Liver (tissue), 9 donors: ENCODE measurements around the gene ZNF740. TPM values are rescaled to one million over a fixed set of nuclear protein-coding genes. Genes with fewer than 3 reads are reported as not detected.

Experiments
- DNase-seq: peaks from one replicate; pipeline ENCODE4 v3.0.0-alpha.2; 2017; ENCODE audit warnings: low spot score
- H3K27ac ChIP-seq, 2 donors: one replicate each; pipeline ENCODE4 v1.7.0; 2013; ENCODE audit warnings: inconsistent platforms in 2 of 2, low read length in 2 of 2, control low read depth in 1 of 2, low read depth in 1 of 2, mild to moderate bottlenecking in 1 of 2
- H3K27me3 ChIP-seq, 4 donors: one replicate each; pipeline versions ENCODE4 v1.6.1 to v1.7.0; 2013; ENCODE audit warnings: low read length in 3 of 4, inconsistent platforms in 1 of 4, mild to moderate bottlenecking in 1 of 4, moderate library complexity in 1 of 4; ENCODE audit not compliant: control insufficient read depth in 4 of 4, insufficient read depth in 4 of 4
- H3K36me3 ChIP-seq, 4 donors: one replicate each; pipeline versions ENCODE4 v1.6.1 to v1.7.0; 2013; ENCODE audit warnings: low read length in 3 of 4, mild to moderate bottlenecking in 3 of 4, low read depth in 1 of 4, moderate library complexity in 1 of 4; ENCODE audit not compliant: control insufficient read depth in 4 of 4, insufficient read depth in 3 of 4
- H3K4me1 ChIP-seq, 4 donors: one replicate each; pipeline versions ENCODE4 v1.6.1 to v1.7.0; 2013; ENCODE audit warnings: low read length in 3 of 4, mild to moderate bottlenecking in 3 of 4, moderate library complexity in 1 of 4; ENCODE audit not compliant: control insufficient read depth in 4 of 4, insufficient read depth in 4 of 4
- H3K4me3 ChIP-seq, 3 donors: one replicate each; pipeline versions ENCODE4 v1.6.1 to v1.7.0; 2013; ENCODE audit warnings: low read length in 3 of 3, control low read depth in 1 of 3, low read depth in 1 of 3, mild to moderate bottlenecking in 1 of 3
- H3K9ac ChIP-seq, 2 donors: one replicate each; pipeline ENCODE4 v1.7.0; 2013; ENCODE audit warnings: low read length in 2 of 2, mild to moderate bottlenecking in 2 of 2, moderate library complexity in 2 of 2, control low read depth in 1 of 2, low read depth in 1 of 2
- H3K9me3 ChIP-seq, 4 donors: one replicate each; pipeline versions ENCODE4 v1.6.1 to v1.7.0; 2013; ENCODE audit warnings: low read length in 3 of 4; ENCODE audit not compliant: control insufficient read depth in 4 of 4
- EGR1 ChIP-seq, 2 donors: IDR thresholded peaks; 2 replicates each; pipeline ENCODE4 v1.6.1; 2016 to 2018; ENCODE audit warnings: antibody characterized with exemption in 2 of 2, low read depth in 2 of 2
- FOXA1 ChIP-seq: IDR thresholded peaks from 2 replicates; pipeline ENCODE4 v1.6.1; 2016; ENCODE audit warnings: antibody characterized with exemption
- FOXA2 ChIP-seq: IDR thresholded peaks from 2 replicates; pipeline ENCODE4 v1.6.1; 2016; ENCODE audit warnings: antibody characterized with exemption
- GABPA ChIP-seq, 2 donors: IDR thresholded peaks in 1 of 2; conservative IDR thresholded peaks in 1 of 2; 2 replicates each; pipeline ENCODE4 v1.6.1; 2016; ENCODE audit warnings: antibody characterized with exemption in 2 of 2, mild to moderate bottlenecking in 1 of 2, moderate library complexity in 1 of 2
- HNF4A ChIP-seq, 2 donors: conservative IDR thresholded peaks; 2 replicates each; pipeline ENCODE4 v1.6.1; 2016; ENCODE audit warnings: antibody characterized with exemption in 2 of 2, mild to moderate bottlenecking in 2 of 2
- HNF4G ChIP-seq: IDR thresholded peaks from 2 replicates; pipeline ENCODE4 v1.6.1; 2016; ENCODE audit warnings: antibody characterized with exemption
- NR2F2 ChIP-seq: IDR thresholded peaks from 2 replicates; pipeline ENCODE4 v1.6.1; 2016; ENCODE audit warnings: antibody characterized with exemption
- RXRA ChIP-seq, 2 donors: IDR thresholded peaks; 2 replicates each; pipeline ENCODE4 v1.6.1; 2017 to 2018; ENCODE audit warnings: antibody characterized with exemption in 2 of 2, mild to moderate bottlenecking in 1 of 2
- SP1 ChIP-seq: IDR thresholded peaks from 2 replicates; pipeline ENCODE4 v1.6.1; 2018; ENCODE audit warnings: antibody characterized with exemption, mild to moderate bottlenecking
- TAF1 ChIP-seq: conservative IDR thresholded peaks from 2 replicates; pipeline ENCODE4 v1.6.1; 2016; ENCODE audit warnings: antibody characterized with exemption, mild to moderate bottlenecking
- WGBS: extraction: QIAGEN DNeasy Blood & Tissue Kit; methylation state at CpG from one replicate; pipeline ENCODE4 v1.1.7; 2013; 5-methylcytosine and 5-hydroxymethylcytosine counted together
- polyA plus RNA-seq, 2 donors: library from polyadenylated mRNA; stranded (reverse) in 1 of 2; unstranded in 1 of 2; fragments of 200-250 nt in 1 of 2; fragments of >200 nt in 1 of 2; fragmentation: Nextera tagmentation in 1 of 2; extraction: Ambion mirVana in 1 of 2; gene quantifications; one replicate each; pipeline versions ENCODE4 v1.2.1 to v1.2.3, GENCODE V29; 2013 to 2015
- total RNA-seq, 2 donors: library from RNA; depleted of rRNA; stranded (reverse); fragments of >200 nt; gene quantifications; one replicate each; pipeline ENCODE4 v1.2.3, GENCODE V29; 2014
- TF ChIP-seq, protein P1 (sequence below): IDR thresholded peaks from 2 replicates; pipeline ENCODE4 v1.6.1; 2016; ENCODE audit warnings: antibody characterized with exemption, mild to moderate bottlenecking
- TF ChIP-seq, protein P2 (sequence below): fragments of 150-350 bp; IDR thresholded peaks from 2 replicates; pipeline ENCODE4 v1.5.1; 2017; ENCODE audit warnings: improper control_type of control experiment, low read depth, low read length; ENCODE audit not compliant: missing input control
- TF ChIP-seq, protein P3 (sequence below): IDR thresholded peaks from 2 replicates; pipeline ENCODE4 v1.6.1; 2016; ENCODE audit warnings: antibody characterized with exemption
- donor health status: healthy.
- donor health status: healthy.
- donor health status: healthy.
- donor health status: healthy.
- donor health status: healthy.

Gene ZNF740
- total and polyA plus RNA-seq, 4 donors: 1.4 to 14.4 (median 6.3) TPM

DNA sequence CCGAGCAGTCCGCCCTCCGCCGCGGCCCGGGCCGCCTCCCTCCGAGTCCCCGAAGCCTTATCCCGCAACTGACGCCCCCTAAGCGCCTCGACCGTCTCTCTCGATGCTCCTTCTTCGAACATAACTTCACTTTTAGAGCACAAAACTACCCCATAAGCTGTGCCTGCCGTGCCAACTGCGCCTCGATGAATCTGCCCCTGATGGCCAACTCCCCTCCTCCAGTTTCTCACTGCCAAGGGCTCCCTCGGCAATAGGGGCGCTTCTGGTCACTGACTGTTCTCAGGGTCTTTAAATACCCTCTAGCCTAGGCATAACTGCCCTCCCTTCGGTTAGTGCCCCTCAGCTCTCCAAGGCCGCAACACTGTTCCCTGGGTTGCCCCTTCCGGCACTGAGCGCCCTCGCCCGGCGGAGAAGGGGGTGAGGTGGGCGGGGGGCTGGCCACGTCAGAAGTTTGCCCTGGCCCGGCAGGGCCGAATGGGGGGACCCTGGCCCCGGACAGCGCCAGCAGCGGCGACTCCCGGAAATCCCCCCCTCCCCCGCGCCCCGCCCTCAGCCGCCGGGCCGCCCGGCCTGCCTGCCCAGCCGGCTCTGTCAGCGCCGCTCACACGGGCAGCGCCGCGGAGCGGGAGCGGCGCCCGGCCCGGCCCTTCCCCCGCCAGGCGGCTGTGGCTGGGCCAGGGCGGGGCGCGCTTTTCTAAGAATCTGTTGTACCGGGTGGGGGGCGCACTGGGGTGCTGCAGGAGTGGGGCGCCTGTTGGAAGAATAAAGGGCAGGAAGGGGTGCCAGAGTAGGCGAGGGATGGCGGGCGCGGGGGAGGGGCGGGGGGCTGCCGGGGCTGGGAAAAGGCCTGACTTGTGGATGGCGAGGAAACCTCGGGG is 40.9 kb downstream of the ZNF740 start:
- peak; percentile 65 for DNase-seq
- 2% methylated on average over 72 of the region's 72 CpGs for WGBS
- peaks cover 0 to 22% (median 10%) of the 10 kb centered on the region in 4 donors for H3K4me1 ChIP-seq

DNA sequence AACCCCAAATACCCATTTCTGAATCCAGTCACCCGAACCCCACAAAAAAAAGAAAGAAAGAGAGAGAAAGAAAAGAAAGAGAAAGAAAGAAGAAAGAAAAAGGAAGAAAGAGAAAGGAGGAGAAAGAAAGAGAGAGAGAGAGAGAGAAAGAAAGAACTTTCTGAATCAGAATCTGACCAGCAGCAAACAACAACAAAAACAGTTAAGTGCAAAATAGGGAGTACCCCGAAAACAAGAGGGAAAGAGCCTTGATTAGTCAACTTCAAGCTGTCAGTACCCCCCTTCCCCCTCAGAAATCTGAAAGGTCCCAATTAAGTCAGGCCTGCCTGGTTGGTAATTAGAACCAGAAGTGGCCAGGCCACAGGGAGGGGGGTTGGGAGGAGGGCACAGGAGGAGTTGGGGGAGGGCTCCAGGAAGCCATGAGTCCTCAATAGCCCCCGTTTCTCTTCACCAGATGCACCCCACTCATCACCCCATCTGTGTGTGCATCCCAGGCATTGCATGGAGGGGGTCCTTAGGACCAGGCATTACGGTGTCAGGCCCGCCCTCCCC is 41.7 kb downstream of the ZNF740 start:
- peak overlapping the region in 1 of 3 donors; percentile 57 for H3K4me3 ChIP-seq
- no peak overlapping the region for H3K9ac ChIP-seq
- peak overlapping the region in 1 of 2 donors; percentile 98 for H3K27ac ChIP-seq
- DNase-seq: no peak
- peaks cover 0 to 22% (median 10%) of the 10 kb centered on the region in 4 donors for H3K4me1 ChIP-seq
- 62% methylated on average over 5 of the region's 5 CpGs for WGBS
- no peaks in the 10 kb centered on the region for H3K36me3 ChIP-seq
- no peaks in the 10 kb centered on the region for H3K27me3 ChIP-seq
- H3K9me3 ChIP-seq: no peaks in the 10 kb centered on the region
- no peak for TF ChIP-seq GABPA (IDR thresholded peaks at IDR 0.05 in 1 of 2, conservative IDR thresholded peaks at IDR 0.05 in 1 of 2)
- no peak for TF ChIP-seq RXRA (IDR thresholded peaks at IDR 0.05)
- TF ChIP-seq, protein P1, sequence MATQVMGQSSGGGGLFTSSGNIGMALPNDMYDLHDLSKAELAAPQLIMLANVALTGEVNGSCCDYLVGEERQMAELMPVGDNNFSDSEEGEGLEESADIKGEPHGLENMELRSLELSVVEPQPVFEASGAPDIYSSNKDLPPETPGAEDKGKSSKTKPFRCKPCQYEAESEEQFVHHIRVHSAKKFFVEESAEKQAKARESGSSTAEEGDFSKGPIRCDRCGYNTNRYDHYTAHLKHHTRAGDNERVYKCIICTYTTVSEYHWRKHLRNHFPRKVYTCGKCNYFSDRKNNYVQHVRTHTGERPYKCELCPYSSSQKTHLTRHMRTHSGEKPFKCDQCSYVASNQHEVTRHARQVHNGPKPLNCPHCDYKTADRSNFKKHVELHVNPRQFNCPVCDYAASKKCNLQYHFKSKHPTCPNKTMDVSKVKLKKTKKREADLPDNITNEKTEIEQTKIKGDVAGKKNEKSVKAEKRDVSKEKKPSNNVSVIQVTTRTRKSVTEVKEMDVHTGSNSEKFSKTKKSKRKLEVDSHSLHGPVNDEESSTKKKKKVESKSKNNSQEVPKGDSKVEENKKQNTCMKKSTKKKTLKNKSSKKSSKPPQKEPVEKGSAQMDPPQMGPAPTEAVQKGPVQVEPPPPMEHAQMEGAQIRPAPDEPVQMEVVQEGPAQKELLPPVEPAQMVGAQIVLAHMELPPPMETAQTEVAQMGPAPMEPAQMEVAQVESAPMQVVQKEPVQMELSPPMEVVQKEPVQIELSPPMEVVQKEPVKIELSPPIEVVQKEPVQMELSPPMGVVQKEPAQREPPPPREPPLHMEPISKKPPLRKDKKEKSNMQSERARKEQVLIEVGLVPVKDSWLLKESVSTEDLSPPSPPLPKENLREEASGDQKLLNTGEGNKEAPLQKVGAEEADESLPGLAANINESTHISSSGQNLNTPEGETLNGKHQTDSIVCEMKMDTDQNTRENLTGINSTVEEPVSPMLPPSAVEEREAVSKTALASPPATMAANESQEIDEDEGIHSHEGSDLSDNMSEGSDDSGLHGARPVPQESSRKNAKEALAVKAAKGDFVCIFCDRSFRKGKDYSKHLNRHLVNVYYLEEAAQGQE: no peak
- no peak for TF ChIP-seq HNF4G
- TF ChIP-seq SP1: no peak
- TF ChIP-seq, protein P2, sequence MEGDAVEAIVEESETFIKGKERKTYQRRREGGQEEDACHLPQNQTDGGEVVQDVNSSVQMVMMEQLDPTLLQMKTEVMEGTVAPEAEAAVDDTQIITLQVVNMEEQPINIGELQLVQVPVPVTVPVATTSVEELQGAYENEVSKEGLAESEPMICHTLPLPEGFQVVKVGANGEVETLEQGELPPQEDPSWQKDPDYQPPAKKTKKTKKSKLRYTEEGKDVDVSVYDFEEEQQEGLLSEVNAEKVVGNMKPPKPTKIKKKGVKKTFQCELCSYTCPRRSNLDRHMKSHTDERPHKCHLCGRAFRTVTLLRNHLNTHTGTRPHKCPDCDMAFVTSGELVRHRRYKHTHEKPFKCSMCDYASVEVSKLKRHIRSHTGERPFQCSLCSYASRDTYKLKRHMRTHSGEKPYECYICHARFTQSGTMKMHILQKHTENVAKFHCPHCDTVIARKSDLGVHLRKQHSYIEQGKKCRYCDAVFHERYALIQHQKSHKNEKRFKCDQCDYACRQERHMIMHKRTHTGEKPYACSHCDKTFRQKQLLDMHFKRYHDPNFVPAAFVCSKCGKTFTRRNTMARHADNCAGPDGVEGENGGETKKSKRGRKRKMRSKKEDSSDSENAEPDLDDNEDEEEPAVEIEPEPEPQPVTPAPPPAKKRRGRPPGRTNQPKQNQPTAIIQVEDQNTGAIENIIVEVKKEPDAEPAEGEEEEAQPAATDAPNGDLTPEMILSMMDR: no peak
- TF ChIP-seq FOXA1: no peak
- TF ChIP-seq, protein P3, sequence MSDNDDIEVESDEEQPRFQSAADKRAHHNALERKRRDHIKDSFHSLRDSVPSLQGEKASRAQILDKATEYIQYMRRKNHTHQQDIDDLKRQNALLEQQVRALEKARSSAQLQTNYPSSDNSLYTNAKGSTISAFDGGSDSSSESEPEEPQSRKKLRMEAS: no peak
- TF ChIP-seq NR2F2: no peak
- no peak for TF ChIP-seq HNF4A (conservative IDR thresholded peaks at IDR 0.05)
- no peak for TF ChIP-seq EGR1 (IDR thresholded peaks at IDR 0.05; ENCODE audit: low read depth in 2 of 2)

More for the DNA sequence above, 40.9 kb downstream of the ZNF740 start:
- Histone ChIP-seq H3K27me3 (no peaks in the 10 kb centered on the region), H3K9me3 (no peaks in the 10 kb centered on the region), H3K36me3 (no peaks in the 10 kb centered on the region), H3K4me3 (peak overlapping the region; percentile 57 to 82 (median 64)), H3K9ac (peak overlapping the region; percentile 75 to 89), H3K27ac (peak overlapping the region; percentile 97 to 98)
- no peak for TF ChIP-seq FOXA1
- no peak for TF ChIP-seq FOXA2
- TF ChIP-seq, protein P2: peak; percentile 13
- TF ChIP-seq HNF4G: no peak
- TF ChIP-seq, protein P1: peak; percentile 20
- TF ChIP-seq GABPA (IDR thresholded peaks at IDR 0.05 in 1 of 2, conservative IDR thresholded peaks at IDR 0.05 in 1 of 2): no peak
- no peak for TF ChIP-seq TAF1
